Neural cell (in vitro differentiated cells): Measurements from ENCODE around the gene SHCBP1.

ENCODE experiments used
- CTCF ChIP-seq: fragments of 450-650 bp; IDR thresholded peaks from 2 replicates; pipeline ENCODE4 v1.5.1; 2014; ENCODE audit warnings: antibody characterized with exemption, mild to moderate bottlenecking, moderate library complexity; ENCODE audit not compliant: poor library complexity, severe bottlenecking
- EP300 ChIP-seq: fragments of 450-650 bp; conservative IDR thresholded peaks from 2 replicates; pipeline ENCODE4 v1.6.1; 2014; ENCODE audit warnings: antibody characterized with exemption, mild to moderate bottlenecking, moderate library complexity; ENCODE audit not compliant: poor library complexity, severe bottlenecking
- EZH2 ChIP-seq: fragments of 200-600, 300-800 bp; shearing (Covaris generic), sonication (generic); IDR thresholded peaks from 2 replicates; pipeline ENCODE4 v1.6.1; 2014; ENCODE audit warnings: antibody characterized with exemption, low read length, borderline replicate concordance, mild to moderate bottlenecking; ENCODE audit not compliant: insufficient read depth, poor library complexity, severe bottlenecking
- POLR2AphosphoS5 ChIP-seq: IDR thresholded peaks from 2 replicates; pipeline ENCODE4 v1.6.1; 2012
- REST ChIP-seq: IDR thresholded peaks from 2 replicates; pipeline ENCODE4 v1.6.1; 2012; ENCODE audit warnings: borderline replicate concordance

DNA sequence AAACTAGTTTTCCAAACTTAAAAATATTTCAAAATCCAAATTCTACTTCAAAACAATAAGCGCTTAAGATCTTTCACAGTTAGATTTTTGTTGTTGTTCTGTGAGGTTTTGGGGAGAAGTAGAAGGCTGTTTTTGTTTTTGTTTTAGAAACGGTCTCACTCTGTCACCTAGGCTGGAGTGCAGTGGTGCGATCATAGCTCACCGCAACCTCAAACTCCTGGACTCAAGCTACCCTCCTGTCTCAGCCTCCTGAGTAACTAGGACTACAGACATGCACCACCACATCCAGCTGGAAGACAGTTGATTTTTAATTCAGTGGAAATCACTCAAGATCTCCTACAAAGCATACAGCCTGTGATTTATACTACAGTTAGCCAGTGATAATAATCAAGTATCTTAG lies 2.7 kb downstream of the SHCBP1 start:
- no peak for TF ChIP-seq CTCF
- no peak for TF ChIP-seq EP300
- TF ChIP-seq EZH2 = no peak
- no peak for TF ChIP-seq POLR2AphosphoS5
- TF ChIP-seq REST = no peak
